HepG2 (cell line): ENCODE data around the gene THOC6. TPM values are rescaled to one million over a fixed set of nuclear protein-coding genes. Genes with fewer than 3 reads are reported as not detected.

ENCODE experiments used
- AGO2 ChIP-seq: fragments of 200-400 bp; formaldehyde crosslinking; optimal IDR thresholded peaks from 2 replicates; pipeline ENCODE3; 2017; ENCODE audit warnings: mild to moderate bottlenecking, low read depth, low read length, moderate library complexity
- BHLHE40 ChIP-seq: IDR thresholded peaks from 2 replicates; pipeline ENCODE4 v1.6.1; 2011; ENCODE audit warnings: low read length, improper control_type of control experiment
- CCAR2 ChIP-seq: fragments of 200-400 bp; formaldehyde crosslinking; optimal IDR thresholded peaks from 2 replicates; pipeline ENCODE3; 2018; ENCODE audit warnings: low read depth, mild to moderate bottlenecking, low read length, moderate library complexity
- DR1 ChIP-seq: sonication (generic); formaldehyde crosslinking; IDR thresholded peaks from 2 replicates; pipeline ENCODE4 v1.8.0; 2021; ENCODE audit warnings: mild to moderate bottlenecking, missing genetic modification reagents, inconsistent platforms
- DRAP1 ChIP-seq: IDR thresholded peaks from 2 replicates; pipeline ENCODE4 v1.6.1; 2016; ENCODE audit warnings: missing genetic modification reagents, missing compliant biosample characterization
- ERF ChIP-seq: IDR thresholded peaks from 2 replicates; pipeline ENCODE4 v1.6.1; 2018; ENCODE audit warnings: missing biosample characterization, missing genetic modification reagents
- GABPB1 ChIP-seq: IDR thresholded peaks from 2 replicates; pipeline ENCODE4 v1.6.1; 2016; ENCODE audit warnings: mild to moderate bottlenecking, missing genetic modification reagents, moderate library complexity, missing compliant biosample characterization
- LCORL ChIP-seq, 2 experiments: fragments of 450-650 bp in 1 of 2; sonication (generic) in 1 of 2; formaldehyde crosslinking in 1 of 2; IDR thresholded peaks; 2 replicates each; pipeline versions ENCODE4 v1.5.0 to v1.6.1; 2017 to 2020; ENCODE audit warnings: antibody characterized with exemption in 1 of 2, missing genetic modification reagents in 1 of 2
- NFYB ChIP-seq: sonication (generic); formaldehyde crosslinking; IDR thresholded peaks from 2 replicates; pipeline ENCODE4 v1.4.0; 2020; ENCODE audit warnings: missing genetic modification reagents
- NONO ChIP-seq, 2 experiments: fragments of 450-650 bp in 1 of 2; sonication (generic) in 1 of 2; formaldehyde crosslinking in 1 of 2; IDR thresholded peaks in 1 of 2; conservative IDR thresholded peaks in 1 of 2; 2 replicates each; pipeline versions ENCODE4 v1.6.1 to v1.8.0; 2017 to 2022; ENCODE audit warnings: mild to moderate bottlenecking in 1 of 2, missing genetic modification reagents in 1 of 2, moderate library complexity in 1 of 2
- NR2F2 ChIP-seq: IDR thresholded peaks from 2 replicates; pipeline ENCODE4 v1.6.1; 2012; ENCODE audit warnings: low read depth, inconsistent platforms, borderline replicate concordance
- RELA ChIP-seq: sonication (generic); formaldehyde crosslinking; IDR thresholded peaks from 2 replicates; pipeline ENCODE4 v1.4.0; 2020; ENCODE audit warnings: missing genetic modification reagents
- REPIN1 ChIP-seq: sonication (generic); formaldehyde crosslinking; IDR thresholded peaks from 2 replicates; pipeline ENCODE4 v1.8.0; 2022; ENCODE audit warnings: missing genetic modification reagents, low read depth, mild to moderate bottlenecking, borderline replicate concordance
- RXRB ChIP-seq: IDR thresholded peaks from 2 replicates; pipeline ENCODE4 v1.6.1; 2016; ENCODE audit warnings: borderline replicate concordance, missing genetic modification reagents, missing compliant biosample characterization
- STAG1 ChIP-seq: sonication (generic); formaldehyde crosslinking; IDR thresholded peaks from 2 replicates; pipeline ENCODE4 v1.4.0; 2020; ENCODE audit warnings: missing genetic modification reagents
- TBP ChIP-seq: sonication (generic); formaldehyde crosslinking; IDR thresholded peaks from 2 replicates; pipeline ENCODE4 v1.5.0; 2020; ENCODE audit warnings: missing genetic modification reagents
- TEAD3 ChIP-seq: optimal IDR thresholded peaks from 2 replicates; pipeline ENCODE3; 2016; ENCODE audit warnings: borderline replicate concordance
- TP53 ChIP-seq: sonication (generic); formaldehyde crosslinking; conservative IDR thresholded peaks from 2 replicates; pipeline ENCODE4 v1.4.0; 2020; ENCODE audit warnings: missing genetic modification reagents
- ZNF331 ChIP-seq: sonication (generic); formaldehyde crosslinking; IDR thresholded peaks from 2 replicates; pipeline ENCODE4 v1.4.0; 2020; ENCODE audit warnings: missing genetic modification reagents
- ZNF687 ChIP-seq: sonication (generic); formaldehyde crosslinking; IDR thresholded peaks from 2 replicates; pipeline ENCODE4 v1.5.1; 2020; ENCODE audit warnings: mild to moderate bottlenecking, missing genetic modification reagents, moderate library complexity
- ZNF703 ChIP-seq: sonication (generic); formaldehyde crosslinking; IDR thresholded peaks from 2 replicates; pipeline ENCODE4 v1.5.1; 2020; ENCODE audit warnings: missing genetic modification reagents, mild to moderate bottlenecking, moderate library complexity, borderline replicate concordance
- ZNF766 ChIP-seq: sonication (generic); formaldehyde crosslinking; IDR thresholded peaks from 2 replicates; pipeline ENCODE4 v1.5.0; 2020; ENCODE audit warnings: missing genetic modification reagents, borderline replicate concordance
- ZSCAN31 ChIP-seq: sonication (generic); formaldehyde crosslinking; IDR thresholded peaks from 2 replicates; pipeline ENCODE4 v1.5.0; 2020; ENCODE audit warnings: low read depth, mild to moderate bottlenecking, missing genetic modification reagents
- polyA plus RNA-seq, 8 experiments: library from polyadenylated mRNA; depleted of rRNA in 3 of 8; stranded (reverse) in 7 of 8; unstranded in 1 of 8; fragments of >200 nt; fragmentation: Illumina TruSeq in 4 of 8; extraction: Trizol in 4 of 8; gene quantifications; 2 replicates each; pipeline versions ENCODE4 v1.2.1 to v1.2.3, GENCODE V29; 2011 to 2016; ENCODE audit warnings: low read depth in 4 of 8, missing spikeins in 1 of 8, mixed read lengths in 1 of 8; ENCODE audit not compliant: insufficient read depth in 1 of 8
- total RNA-seq, 5 experiments: library from RNA; depleted of rRNA; stranded (reverse); fragments of >200 nt; fragmentation: Illumina TruSeq; extraction: Trizol; gene quantifications; 2 replicates each; pipeline ENCODE4 v1.2.3, GENCODE V29; 2016; ENCODE audit warnings: low read depth in 1 of 5
- TF ChIP-seq, protein P1 (sequence below): sonication (generic); formaldehyde crosslinking; IDR thresholded peaks from 2 replicates; pipeline ENCODE4 v1.5.0; 2020; ENCODE audit warnings: missing genetic modification reagents, mild to moderate bottlenecking, borderline replicate concordance
- TF ChIP-seq, protein P2 (sequence below): IDR thresholded peaks from 2 replicates; pipeline ENCODE4 v1.6.1; 2012; ENCODE audit warnings: inconsistent platforms

The THOC6 gene
- total and polyA plus RNA-seq, 2 of the 13 experiments (the other 11 are each of a cell fraction or from before 2014, with no cell fraction given): 32.1 to 37.0 TPM

DNA sequence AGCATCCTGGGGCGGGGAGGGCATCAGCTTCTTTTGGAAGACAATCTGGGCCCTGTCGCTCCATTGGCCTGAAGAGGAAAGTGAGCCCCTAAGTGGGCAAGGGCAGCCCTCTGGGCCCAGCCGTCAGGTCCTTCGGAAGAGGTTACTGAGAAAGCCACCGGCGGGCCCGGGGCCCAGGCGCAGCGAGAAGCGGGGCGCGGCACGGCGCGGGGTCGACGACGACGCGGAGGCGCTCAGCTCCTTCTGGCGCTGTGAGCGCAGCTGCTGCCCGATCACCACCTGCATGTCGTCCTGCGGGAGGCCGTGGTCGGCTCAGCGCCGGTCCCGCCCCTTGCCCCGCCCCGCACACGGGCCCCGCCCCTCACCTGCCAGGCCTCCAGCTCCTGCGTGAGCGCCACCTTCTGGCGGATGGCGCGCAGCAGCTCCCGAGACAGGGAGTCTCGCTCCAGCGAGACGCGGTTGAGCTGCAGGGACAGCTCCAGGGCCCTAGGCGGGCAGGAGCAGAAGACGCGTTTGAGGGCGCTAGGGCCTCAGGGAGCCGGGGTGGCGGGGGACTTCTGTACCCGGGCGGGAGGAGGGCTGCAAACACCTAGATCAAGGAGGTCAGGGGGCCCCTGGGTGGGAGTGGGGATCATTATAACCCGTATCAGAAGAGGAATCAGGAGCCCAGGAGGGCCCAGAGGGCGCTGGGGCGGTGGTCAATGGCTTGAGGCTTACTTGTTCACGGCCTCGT is 4.3 kb downstream of the THOC6 start (continued):
- TF ChIP-seq RXRB (CRISPR knock-in tag) (peak; percentile 45; the same call in 1 of the 2 replicates), REPIN1 (peak; percentile 38; the same call in 1 of the 2 replicates), RELA (CRISPR knock-in tag) (0 out of 2 replicates have a peak, but pooled peaks have one; percentile 53), AGO2 (peak; percentile 87), BHLHE40 (peak; percentile 61), GABPB1 (CRISPR knock-in tag) (peak; percentile 57; the same call in 1 of the 2 replicates), ZNF331 (no peak), ZSCAN31 (0 out of 2 replicates have a peak, but pooled peaks have one; percentile 36), ZNF766 (CRISPR knock-in tag) (0 out of 2 replicates have a peak, but pooled peaks have one; percentile 42), LCORL (IDR thresholded peaks at IDR 0.05) (no peak), LCORL (CRISPR knock-in tag; IDR thresholded peaks at IDR 0.05) (peak; percentile 50; the same call in 1 of the 2 replicates), ERF (0 out of 2 replicates have a peak, but pooled peaks have one; percentile 52), STAG1 (CRISPR knock-in tag) (peak; percentile 68), NFYB (peak; percentile 30; the same call in 1 of the 2 replicates), DRAP1 (CRISPR knock-in tag) (peak; percentile 84), DR1 (CRISPR knock-in tag) (peak; percentile 39; the same call in 1 of the 2 replicates), ZNF703 (CRISPR knock-in tag) (no peak), NR2F2 (no peak), NONO (IDR thresholded peaks at IDR 0.05) (no peak), NONO (CRISPR knock-in tag; conservative IDR thresholded peaks at IDR 0.05) (peak; percentile 63), TEAD3 (peak; percentile 74), CCAR2 (no peak), ZNF687 (peak; percentile 73), TBP (no peak), TP53 (0 out of 2 replicates have a peak, but pooled peaks have one; percentile 27)
- TF ChIP-seq, protein P1, sequence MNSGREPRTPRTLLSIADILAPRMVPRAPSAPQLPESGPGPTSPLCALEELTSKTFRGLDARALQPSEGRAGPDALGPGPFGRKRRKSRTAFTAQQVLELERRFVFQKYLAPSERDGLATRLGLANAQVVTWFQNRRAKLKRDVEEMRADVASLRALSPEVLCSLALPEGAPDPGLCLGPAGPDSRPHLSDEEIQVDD: no peak
- TF ChIP-seq, protein P2, sequence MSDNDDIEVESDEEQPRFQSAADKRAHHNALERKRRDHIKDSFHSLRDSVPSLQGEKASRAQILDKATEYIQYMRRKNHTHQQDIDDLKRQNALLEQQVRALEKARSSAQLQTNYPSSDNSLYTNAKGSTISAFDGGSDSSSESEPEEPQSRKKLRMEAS: peak; percentile 51; the same call in 1 of the 2 replicates
